SW480 (cell line): Measurements from ENCODE around the gene FOSL1.
A peak's percentile ranks its signal among the peaks of the same experiment; 100 is the strongest.

Experiments
- DNase-seq: peaks from one replicate; pipeline ENCODE4 v3.0.0-alpha.2; 2016; ENCODE audit warnings: low spot score

The FOSL1 gene

GRCh38 chr11:65882120-65883057 lies 17.8 kb downstream of the FOSL1 start:
- no peak for DNase-seq

DNA sequence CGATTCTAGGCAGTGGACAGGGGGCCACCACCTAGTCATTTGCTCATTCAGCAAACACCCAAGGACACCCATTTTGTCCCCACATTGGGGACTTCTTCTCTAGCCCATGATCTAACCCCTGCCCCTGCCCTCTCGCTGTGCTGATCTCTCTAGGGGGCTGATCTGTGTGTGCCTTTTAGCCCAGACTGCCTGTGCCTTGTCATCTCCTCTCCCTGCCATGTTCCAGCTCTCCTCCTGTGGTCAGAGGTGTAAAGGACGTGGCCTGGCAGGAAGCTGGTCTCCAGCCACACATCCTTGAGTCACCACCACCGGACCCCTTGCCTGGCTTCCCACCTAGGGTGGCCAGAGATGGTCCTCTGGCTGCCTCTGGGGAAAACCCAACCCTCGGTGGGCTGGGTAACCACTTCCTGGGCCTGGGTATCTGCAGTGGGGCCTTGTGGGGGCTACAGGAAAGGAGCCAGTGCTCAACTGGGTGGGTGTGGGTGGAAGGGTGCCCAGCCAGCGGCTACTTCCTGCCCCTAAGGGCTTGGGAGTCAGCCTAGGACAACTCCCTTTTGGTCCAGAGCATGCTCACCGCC lies 19.3 kb downstream of the FOSL1 start:
- DNase-seq: no peak

- no peak for DNase-seq
Observed at GRCh38 chr11:65880027-65880426, 20.2 kb downstream of the FOSL1 start.

GRCh38 chr11:65879617-65880016 lies 20.6 kb downstream of the FOSL1 start, which contains the start of gene CTSW:
TSS of gene CTSW (plus strand) at chr11:65879837. CDS start at chr11:65879855, 18 bp downstream.
- no peak for DNase-seq

DNA sequence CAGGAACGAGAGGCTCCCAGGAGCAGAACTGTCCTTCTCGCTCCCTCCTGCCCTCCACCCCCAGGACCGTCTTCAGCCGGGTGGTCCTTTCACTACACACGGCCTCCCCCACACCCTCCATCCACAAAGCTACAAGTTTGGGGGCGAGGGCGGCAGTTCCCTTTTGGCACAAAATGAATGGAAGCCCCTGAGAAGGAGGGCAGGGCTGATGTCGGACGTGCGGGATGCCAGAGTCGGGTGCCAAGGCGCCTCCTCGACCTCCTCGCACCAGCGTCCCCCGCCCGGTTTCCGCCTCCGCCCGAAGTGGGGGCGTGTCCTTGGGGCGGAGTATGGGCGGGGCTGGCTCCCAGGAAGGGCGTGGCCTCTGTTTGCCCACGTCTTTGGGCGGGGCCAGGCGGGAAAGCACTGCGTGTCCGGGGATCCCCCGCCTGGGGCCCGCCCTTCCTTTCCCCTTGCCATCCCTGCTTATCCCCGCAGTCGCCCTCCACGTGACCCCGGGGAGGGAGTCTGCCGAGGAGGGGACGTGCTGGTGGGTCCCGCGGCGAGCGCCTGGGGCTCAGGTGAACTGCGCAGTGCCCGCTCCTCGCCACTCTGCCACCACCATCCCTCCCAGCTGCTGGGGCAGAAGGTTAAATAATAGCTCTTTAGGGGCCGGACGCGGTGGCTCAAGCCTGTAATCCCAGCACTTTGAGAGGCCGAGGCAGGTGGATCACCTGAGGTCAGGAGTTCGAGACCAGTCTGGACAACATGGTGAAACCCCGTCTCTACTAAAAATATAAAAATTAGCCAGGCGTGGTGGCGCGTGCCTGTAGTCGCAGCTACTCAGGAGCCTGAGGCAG lies 26.7 kb downstream of the FOSL1 start:
- peak; percentile 90 for DNase-seq

DNA sequence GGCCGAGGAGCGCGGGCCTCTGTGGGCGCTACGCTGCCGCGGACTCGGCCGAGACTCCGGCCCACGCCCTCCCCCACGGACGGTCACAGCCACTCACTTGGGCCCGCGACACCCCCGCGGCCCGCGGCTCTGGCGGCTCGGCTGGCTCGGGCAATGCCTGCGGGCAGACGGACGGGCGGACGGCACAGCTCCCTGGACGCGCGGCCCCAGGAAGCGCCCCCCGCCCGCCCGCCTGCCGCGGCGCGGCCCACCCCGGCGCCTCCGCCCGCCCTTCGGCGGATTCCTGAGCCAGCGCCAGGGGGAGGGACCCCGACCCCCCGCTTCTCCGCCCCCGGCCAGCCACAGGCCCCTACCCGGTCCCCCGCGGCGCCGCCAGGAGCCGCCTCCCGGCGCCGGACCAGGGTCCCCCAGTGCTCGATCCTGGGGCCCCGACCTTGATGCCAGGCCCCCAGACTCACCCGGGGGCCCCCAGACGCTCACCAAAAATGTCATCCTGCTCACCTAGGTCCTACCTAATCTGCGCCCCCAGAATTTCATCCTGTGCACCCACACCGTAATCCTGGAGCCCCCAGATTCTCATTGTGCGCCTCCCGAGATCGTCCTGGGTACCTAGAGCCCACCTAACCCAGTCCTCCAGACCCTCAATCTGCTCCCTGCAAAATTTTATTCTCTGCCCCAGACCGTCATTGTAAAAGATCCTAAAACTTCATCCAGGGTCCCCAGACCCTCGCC lies 27.4 kb downstream of the FOSL1 start, which contains the start of gene EFEMP2:
Gene EFEMP2 (minus strand): TSS at position 215 of the 732 bp plus-strand sequence. CDS start 446 bp downstream, outside the sequence.
- DNase-seq: no peak

GRCh38 chr11:65871811-65872548 lies 28.2 kb downstream of the FOSL1 start:
- no peak for DNase-seq

DNA sequence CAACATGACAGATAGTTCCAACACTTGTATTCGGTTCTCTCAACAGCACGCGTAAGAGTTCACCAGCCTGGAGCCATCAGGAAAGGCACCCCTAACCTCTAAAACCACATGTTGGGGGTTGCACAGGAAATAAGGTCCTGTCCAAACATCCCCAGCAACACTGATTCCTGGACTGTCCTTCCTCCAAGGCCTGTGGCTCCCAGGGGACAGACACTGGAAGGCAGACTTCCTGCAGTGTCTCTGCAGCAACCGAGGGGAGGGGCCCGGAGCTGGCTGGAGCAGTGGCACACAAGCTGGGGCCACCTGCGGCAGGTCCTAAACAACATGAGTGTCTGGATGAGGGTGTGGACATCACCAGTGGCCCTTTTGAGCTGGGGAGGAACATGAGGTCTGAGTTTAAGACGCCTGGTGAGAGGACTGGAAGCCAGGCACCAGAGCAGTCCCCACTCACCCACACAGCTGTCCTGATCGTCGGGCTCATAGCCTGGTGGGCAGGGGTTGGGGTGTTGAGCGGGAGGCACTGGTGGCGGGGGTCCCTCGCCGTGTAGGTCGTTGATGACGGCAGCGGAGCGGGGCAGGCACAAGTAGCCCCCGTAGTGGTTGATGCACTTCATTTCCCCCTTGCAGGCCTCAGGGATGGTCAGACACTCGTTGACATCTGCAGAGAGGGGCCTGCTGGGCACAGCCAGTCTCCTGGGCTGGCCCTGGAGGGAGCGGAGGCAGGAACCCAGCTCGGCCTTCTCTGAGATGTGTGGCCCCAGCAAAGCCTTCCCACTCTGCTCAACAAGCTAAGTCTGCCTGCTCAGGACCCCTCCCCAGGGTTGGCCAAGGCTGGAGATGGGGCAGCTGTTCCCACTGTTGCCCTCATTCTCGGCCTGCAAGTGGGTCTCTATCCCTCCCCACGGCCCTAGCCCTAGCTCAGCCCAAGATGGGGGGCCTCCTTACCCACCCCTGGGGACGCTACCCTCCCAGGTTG lies 29.2 kb downstream of the FOSL1 start:
- no peak for DNase-seq

GRCh38 chr11:65870307-65870658 lies 29.9 kb downstream of the FOSL1 start:
- DNase-seq: no peak

DNA sequence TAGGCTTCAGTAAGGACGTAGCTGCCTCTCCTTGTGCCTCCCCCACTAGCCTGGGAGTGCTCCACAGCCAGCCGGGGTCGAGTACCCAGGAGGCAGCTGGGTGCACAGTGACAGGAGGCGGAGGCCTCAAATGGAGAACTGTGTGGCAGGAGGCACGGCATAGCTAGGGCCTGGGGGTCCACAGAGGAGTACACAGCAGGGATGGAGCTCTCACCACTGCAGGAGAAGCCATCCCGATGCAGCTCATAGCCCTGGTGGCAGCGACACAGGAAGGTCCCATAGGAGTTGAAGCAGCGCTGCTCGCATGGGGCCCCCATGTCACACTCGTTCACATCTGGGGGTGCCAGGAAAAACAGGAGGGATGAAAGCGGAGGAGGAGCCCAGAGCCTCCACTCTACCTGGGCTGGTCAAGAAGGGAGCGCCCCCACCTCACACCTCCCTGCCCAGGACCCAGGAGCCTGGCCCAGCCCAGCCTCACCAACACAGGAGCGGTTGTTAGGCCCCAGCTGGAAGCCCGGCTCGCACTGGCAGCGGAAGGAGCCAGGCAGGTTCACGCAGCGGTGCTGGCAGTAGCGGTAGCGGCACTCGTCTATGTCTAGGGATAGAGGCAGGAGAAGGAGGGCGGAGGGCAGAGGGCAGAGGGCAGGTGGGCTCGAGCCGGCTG lies 30.4 kb downstream of the FOSL1 start:
- DNase-seq: no peak

- DNase-seq: no peak
Observed at GRCh38 chr11:65868907-65869306, 31.3 kb downstream of the FOSL1 start.

DNA sequence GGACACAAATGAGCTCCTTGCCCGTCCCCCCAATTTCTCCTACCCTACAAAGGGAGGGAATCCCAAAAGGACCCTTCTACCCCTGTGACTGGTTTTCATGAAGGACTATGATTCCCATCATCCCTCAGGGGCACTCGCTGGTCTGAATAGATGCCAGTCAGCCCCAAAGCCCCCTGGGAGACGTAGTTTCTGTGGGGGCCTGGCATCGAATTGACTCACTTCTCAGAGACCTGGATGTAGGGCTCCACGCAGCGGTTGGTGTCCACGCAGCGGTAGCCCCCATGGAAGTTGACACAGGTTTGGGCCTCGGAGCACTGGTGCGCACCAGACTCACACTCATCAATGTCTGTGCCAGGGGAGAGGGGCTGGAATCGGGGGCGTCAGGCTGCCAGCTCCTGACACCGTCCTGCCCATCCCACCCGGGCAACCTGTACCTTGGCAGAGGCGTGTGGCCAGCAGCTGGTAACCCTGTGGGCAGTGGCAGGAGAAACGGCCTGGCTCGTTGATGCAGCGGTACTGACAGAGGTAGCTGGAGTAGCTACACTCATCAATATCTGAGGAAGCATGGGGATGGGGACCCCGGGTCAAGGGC lies 32.0 kb downstream of the FOSL1 start:
- DNase-seq: no peak

DNA sequence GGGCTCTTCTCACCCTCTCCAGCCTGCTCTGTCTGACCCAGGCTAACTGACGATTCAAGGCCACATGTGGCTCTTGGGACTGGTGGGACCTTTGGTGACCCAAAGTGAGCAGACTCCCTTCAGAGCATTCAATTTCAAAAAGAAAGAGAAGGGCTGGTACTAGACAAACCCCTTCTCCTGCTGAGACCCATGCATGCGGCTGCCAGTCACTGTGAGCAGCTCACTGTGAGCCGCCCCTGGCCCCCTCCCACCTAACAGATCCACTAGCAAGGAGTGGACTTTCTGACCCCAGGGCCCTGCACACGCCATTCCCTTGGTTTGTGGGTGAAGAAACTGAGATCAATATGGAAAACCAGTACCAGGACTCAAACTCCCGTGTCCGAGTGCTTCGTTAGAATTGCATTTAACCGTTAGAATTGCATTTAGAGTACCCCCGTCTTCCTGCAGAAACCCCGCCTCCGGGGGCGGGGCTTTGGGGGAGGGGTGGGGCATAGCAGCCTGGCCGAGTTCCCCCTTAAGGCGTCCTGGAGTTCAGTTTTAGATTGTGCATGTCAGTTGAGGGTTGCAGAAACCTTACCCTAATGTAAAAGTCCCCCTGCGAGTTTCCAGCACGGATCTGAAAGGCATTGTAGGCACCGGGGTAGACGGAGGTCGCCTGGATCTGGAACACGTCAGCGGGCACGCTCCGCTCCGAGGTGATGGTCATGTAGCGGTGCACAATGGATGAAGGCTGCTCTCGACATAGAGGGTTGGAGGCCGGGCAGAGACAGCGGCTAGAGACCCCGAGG lies 32.7 kb downstream of the FOSL1 start:
- no peak for DNase-seq

- no peak for DNase-seq
Observed at GRCh38 chr11:65866509-65867283, 33.5 kb downstream of the FOSL1 start.

DNA sequence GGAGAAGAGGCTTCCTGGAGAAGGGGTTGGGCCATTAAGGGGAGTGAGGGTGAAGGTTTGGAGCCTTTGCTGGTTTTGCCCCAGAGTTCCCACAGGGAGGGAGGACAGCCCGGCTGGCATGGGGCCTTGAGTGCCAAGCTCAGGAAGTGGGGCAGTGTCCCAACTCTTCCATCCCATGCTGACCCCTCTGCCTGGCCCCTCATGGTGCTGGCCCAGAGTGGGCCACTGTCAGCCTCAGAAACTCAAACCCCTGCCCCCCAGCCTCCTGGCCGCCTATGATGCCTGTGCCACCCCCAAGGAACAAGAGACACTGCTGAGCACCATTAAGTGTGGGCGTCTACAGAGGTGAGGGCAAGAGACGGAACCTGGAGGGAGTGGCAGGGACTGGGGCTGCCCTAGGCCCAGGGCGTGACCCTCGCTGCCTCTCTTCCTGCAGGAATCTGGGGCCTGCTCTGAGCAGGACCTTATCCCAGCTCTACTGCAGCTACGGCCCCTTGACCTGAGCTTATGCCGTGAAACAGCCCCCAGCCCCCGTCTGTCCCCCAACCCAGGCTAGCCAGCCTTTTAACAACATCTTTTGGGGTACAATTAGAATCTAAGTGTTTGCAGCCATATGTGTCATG lies 34.5 kb downstream of the FOSL1 start:
- no peak for DNase-seq

GRCh38 chr11:65864706-65865471 lies 35.3 kb downstream of the FOSL1 start:
- DNase-seq: no peak
